ENCODE data around the gene ATP6V1F.

The ATP6V1F gene

GRCh38 chr7:128888756-128889095 is 26.1 kb downstream of the ATP6V1F start:
- DNase-seq (ENCODE audit: low read depth) = no peak
- no peak overlapping the region for H3K4me3 ChIP-seq (ENCODE audit: low read depth, low read length)
- no peak for TF ChIP-seq CTCF (IDR thresholded peaks at IDR 0.05; ENCODE audit: control insufficient read depth, extremely low read depth, insufficient read depth)

- H3K4me3 ChIP-seq (ENCODE audit: low read depth, low read length) = no peak overlapping the region
- no peak for DNase-seq (ENCODE audit: low read depth)
- TF ChIP-seq CTCF (IDR thresholded peaks at IDR 0.05; ENCODE audit: control insufficient read depth, extremely low read depth, insufficient read depth) = no peak
These were observed 26.5 kb downstream of the ATP6V1F start for GRCh38 chr7:128889121-128889520.

GRCh38 chr7:128890306-128891109 is 27.9 kb downstream of the ATP6V1F start:
- no peak for TF ChIP-seq CTCF (IDR thresholded peaks at IDR 0.05; ENCODE audit: control insufficient read depth, extremely low read depth, insufficient read depth)
- no peak overlapping the region for H3K4me3 ChIP-seq (ENCODE audit: low read depth, low read length)
- DNase-seq (ENCODE audit: low read depth) = no peak

DNA sequence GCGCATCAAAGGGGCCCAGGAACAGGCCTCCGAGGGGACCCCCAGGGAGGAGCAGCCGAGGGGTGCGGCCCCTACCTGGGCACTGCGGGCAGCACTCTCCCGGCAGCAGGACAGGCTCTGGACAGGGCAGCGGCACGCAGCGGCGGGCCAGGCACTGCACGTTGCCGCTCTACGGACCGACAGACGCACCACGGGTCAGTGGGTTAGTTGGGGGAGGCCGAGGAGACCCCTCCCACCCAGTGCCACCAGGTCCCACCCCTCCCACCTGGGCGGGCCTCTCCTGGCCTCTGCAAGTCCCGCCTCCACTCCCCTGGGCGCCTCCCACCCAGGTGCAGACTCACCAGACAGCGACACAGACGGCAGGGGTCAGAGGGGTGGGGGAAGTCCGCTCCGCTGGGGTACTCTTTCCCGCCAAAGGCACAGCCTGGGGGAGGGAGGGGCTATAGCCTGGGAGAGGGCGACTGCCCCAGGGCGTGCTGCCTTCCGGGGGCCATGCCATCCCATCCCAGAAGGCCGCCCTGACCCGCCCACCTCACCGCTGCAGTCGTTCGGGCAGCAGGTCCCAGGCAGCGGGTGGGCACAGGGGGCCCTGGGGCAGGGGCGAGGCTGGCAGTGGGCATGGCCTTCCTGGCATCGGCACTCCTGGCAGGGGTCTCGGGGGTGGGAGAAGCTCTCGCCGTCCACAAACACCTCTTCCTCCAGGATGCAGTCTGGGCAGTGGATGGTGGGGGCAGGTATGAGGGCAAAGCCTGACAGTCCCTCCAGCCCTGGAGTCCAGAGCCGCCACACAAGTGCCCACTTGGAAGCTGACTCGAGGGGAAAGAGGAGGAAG is 28.7 kb downstream of the ATP6V1F start:
- no peak for TF ChIP-seq CTCF (IDR thresholded peaks at IDR 0.05; ENCODE audit: control insufficient read depth, extremely low read depth, insufficient read depth)
- no peak for DNase-seq (ENCODE audit: low read depth)
- 0 out of 2 replicates have a peak overlapping the region, but pooled peaks have one; percentile 4 for H3K4me3 ChIP-seq (ENCODE audit: low read depth, low read length)

- H3K4me3 ChIP-seq (ENCODE audit: low read depth, low read length) = no peak overlapping the region
- no peak for TF ChIP-seq CTCF (IDR thresholded peaks at IDR 0.05; ENCODE audit: control insufficient read depth, extremely low read depth, insufficient read depth)
- no peak for DNase-seq (ENCODE audit: low read depth)
These were observed 29.2 kb downstream of the ATP6V1F start for GRCh38 chr7:128891942-128892269.

- TF ChIP-seq CTCF (IDR thresholded peaks at IDR 0.05; ENCODE audit: control insufficient read depth, extremely low read depth, insufficient read depth) = no peak
- no peak for DNase-seq (ENCODE audit: low read depth)
- H3K4me3 ChIP-seq (ENCODE audit: low read depth, low read length) = no peak overlapping the region
These were observed 30.0 kb downstream of the ATP6V1F start for GRCh38 chr7:128892521-128893250.

All from LNCaP clone FGC (cell line).